GM18517 (cell line): ENCODE results near the gene MAN2B1.
A peak's percentile ranks its signal among the peaks of the same experiment; 100 is the strongest.
"Not testable (repeated sequence)": the region's sequence is repeated elsewhere in the genome, so short reads cannot be mapped to it uniquely, and the experiment has no call there.

Experiments used
- ATAC-seq: cut with Tn5 transposase; IDR thresholded peaks from one replicate; pipeline ENCODE4 v1.9.1; 2021; ENCODE audit warnings: mild to moderate bottlenecking, moderate library complexity; ENCODE audit not compliant: unreplicated experiment

MAN2B1 gene

DNA sequence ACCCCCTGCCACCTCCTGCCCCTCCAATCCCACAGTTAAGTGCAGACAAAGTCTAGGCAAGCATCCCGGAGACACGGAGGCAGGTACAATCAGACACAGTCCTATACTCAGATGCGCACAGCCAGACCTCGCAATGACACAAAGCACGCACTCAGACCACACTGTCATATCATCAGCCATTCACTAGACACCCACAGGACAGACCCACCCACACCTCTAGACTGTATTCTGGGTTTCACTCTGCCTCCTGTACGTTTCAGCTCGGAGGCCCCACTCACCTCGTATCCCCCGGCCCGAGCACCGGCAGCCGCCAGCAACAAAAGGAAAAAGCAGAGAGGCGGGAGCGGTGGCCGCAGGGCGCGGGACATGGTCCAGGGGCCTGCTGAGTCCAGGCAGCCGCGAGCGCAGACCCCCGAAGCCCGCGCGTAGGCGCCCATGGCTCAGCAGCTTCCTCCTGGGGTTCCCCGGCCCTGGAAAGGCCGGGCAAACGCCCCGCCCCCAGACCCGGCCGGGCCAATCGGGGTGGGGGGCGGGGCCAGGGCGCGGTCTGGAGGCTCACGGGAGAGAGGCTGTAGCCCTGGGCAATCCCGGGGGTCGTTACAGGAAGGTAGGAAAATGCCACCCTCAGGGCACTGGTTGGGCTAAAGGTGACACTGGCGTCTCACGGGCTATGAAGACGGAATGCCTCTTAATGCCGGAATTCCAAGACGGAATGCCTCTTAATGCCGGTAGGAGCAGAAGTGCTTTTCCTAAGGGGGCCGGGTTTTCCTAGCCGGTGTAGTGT lies at the start of gene MAN2B1, which contains the start of gene WDR83:
TSS of gene MAN2B1 (minus strand) at position 478 of the 784 bp plus-strand sequence. CDS start at position 437, 41 bp downstream.
TSS of gene WDR83 (plus strand) at position 543 of the 784 bp plus-strand sequence. CDS start 2,984 bp downstream, outside the sequence.
- no peak for ATAC-seq

DNA sequence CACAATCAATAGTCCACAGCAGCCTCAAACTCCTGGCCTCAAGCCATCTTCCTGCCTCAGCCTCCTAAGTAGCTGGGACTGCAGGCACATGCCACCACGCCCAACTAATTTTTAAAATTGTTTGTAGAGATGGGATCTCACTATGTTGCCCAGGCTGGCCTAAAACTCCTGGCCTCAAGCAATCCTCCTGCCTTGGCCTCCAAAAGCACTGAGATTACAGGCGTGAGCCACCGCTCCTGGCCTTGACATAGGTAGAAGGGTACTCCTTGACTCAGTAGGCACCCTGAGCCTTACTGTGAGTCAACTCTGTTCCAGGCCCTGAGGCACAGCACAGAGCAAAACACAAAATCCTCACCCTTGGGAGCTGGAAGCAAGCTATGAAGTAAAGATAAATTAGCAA lies 49.4 kb upstream of the MAN2B1 start:
- no peak for ATAC-seq

DNA sequence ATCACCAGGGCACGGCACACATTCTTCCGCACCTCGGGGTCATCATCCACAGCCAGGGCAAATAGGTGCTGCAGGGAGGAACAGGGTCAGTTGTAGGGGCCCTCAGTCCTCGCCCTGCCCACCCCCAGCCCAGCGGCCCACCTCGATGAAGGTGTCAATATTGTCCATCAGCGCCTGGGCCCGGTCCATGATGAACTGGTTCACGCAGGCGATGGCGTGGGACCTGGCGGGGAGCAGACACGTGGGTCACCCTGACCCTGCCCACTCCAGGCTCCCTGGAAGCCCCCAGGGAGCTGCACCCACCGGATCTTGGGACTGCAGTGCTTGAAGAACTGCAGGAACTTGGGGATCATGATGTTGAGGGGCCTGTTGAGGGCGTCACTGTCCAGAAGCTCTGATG lies 48.6 kb upstream of the MAN2B1 start:
- ATAC-seq, result no peak

DNA sequence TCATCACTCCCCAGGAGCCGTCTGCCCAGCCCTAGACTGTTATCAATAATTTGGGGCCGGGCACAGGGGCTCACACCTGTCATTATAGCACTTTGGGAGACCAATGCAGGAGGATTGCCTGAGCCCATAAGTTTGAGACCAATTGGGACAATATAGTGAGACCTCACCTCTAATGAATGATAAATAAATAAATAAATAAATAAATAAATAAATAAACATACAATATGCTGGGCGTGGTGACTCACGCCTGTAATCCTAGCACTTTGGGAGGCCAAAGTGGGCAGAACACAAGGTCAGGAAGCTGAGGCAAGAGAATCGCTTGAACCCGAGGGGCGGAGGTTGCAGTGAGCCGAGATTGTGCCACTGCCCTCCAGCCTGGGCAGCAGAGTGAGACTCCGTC lies 46.8 kb upstream of the MAN2B1 start:
- ATAC-seq, result not testable (repeated sequence)

DNA sequence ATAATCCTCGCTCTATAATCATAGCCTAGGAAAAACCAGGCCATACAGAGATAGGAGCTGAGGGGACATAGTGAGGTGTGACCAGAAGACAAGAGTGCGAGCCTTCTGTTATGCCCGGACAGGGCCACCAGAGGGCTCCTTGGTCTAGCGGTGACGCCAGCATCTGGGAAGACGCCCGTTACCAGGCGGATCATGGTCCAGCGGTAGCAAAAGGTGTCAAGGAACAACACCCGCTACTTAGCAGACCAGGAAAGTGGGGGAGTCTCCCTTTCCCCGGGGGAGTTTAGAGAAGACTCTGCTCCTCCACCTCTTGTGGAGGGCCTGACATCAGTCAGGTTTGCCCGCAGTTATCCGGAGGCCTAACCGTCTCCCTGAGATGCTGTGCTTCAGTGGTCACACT lies 45.5 kb upstream of the MAN2B1 start:
- not testable (repeated sequence) for ATAC-seq

DNA sequence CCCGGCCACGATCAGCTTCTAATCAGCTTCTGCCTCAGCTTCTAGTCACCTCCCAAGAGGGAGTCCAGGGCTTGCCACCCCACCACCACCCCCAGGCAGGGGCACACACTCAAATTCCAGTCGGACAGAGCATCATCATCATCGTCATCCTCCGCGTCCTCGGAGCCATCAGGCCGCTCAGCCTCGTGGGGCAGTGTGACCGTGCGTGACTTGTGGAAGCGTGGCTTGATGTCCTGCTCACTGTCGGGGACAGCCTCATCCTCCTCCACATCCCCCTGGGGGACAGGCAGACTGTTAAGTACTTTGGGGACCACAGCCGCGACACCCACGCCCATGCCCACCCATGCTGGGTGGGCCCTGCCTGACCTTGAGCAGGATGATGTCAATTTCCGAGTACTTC lies 44.6 kb upstream of the MAN2B1 start:
- no peak for ATAC-seq

DNA sequence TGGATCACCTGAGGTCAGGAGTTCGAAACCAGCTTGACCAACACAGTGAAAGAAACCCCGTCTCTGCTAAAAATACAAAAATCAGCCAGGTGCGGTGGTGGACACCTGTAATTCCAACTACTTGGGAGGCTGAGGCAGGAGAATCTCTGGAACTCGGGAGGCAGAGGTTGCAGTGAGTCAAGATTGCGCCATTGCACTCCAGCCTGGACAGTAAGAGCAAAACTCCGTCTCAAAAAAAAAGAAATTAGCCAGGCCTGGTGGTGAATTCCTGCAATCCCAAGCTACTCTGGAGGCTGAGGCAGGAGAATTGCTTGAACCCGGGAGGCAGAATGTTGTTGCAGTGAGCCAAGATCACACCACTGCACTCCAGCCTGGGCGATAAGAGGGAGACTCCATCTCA lies 42.1 kb upstream of the MAN2B1 start:
- no peak for ATAC-seq

DNA sequence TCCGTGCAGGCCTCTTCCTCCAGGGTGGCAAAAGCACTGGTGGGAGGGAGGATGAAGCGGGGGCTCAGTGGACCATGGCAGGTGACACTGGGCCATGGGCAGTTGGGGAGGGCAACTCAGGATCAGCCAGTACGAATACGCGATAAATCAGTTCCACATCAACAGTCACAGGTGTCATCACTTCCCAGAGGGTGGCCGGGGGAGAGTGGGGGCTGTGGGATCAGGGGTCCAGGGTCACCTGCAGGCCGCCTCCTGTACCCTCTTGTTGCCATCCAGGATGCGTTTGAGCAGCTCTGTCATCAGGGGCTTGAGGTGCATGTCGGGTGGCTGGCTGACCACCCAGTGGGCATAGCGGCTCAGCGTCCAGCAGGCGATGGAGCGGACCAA lies 39.8 kb upstream of the MAN2B1 start:
- no peak for ATAC-seq

DNA sequence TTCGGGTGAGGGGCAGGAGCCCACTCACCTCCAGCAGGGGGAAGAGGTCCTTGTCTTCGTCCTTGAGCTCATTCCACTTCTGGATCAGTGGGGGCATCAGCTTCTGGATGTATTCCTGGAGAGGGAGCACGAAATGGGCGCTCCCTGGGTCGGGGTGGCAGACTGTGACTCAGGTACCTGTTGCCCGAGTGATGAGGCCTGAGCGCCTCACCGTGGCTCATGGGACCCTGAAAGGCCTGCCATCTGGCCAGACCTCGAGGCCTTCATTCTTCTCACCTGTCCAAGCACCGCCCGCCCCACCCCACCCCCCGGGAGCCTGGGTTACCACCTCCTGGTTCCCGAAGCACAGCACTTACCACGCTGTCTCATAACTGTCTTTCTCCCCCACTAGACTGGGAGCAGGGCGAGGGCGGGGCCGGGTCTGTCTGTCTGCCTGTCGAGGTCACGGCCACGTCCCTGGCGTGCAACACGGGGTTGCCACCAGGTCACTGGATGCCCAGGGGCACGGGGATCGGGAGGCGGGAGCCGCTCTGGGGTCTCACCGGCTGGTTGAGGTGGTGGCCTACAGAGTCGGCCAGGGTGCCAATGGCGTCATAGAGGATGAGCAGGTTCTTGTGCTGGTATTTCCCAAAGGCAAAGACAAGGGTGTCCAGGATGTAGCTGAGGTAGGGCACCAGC lies 39.3 kb upstream of the MAN2B1 start:
- no peak for ATAC-seq

DNA sequence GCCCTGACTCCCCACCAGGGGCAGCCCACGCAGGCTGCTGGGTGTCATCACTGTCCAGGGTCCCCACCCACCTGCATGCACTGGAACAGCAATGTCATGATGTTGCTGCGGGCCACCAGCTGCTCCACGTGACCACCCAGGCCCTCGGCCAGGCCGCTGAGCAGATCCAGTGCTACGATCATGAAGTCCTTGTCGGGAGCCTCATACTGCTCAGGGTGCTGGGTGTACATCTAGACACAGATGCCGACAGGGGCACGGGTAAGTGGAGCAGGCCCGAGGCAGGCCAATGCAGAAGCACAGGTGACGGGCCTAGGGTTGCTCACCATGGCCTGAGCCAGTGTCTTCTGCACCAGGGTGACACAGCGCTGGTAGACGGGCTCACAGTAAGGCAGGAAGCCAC lies 38.6 kb upstream of the MAN2B1 start:
- no peak for ATAC-seq

DNA sequence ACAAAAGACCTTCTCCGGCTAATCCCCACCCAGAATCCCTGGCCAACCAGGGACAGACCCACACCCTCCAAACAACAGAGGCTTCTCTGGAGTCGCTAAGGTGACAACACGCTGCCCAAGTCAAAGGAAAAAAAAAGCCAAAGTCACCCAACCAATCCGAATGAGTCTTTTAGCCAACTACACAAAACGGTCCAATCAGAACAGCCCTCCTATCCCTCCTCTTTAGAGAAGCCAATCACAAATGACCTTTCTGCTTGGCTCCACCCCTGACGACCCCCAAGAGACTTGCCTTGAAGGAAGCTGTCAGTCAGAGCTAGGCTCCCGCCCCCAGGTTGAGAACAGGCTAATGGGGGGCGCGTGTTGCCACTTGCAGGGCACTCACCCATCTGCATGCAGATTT lies 36.5 kb upstream of the MAN2B1 start:
- ATAC-seq, result no peak

DNA sequence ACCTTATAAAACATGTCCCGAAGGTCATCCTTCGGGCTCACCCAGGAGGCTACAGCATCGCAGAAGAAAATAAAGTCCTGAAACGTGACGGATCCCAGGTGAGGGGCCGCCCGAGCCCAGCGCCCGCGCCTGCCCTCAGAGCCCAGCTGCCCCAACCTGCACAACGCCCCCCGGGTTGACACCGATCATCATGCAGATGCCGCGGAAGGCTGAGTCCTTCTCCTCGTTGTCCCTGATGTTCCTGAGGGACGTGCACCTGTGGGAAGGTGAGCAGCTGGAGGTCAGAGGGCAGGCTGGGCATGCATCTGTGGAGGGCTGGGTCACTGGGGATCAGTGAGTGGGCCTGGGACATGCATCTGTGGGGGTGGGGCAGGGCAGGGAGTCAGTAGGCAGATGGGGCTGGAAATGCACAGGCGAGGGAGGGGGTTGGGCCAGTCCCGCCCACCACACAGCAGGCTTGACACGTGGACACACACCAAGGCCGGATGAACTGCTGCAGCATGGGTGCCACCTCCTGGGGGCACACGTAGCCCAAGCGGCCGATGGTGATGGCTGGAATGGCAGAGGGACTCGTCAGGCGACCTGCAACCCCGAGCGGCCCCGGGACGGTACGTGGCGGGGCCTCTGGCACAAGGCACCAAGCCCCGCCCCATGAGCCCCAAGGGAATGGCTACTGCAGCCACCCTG lies 35.2 kb upstream of the MAN2B1 start:
- ATAC-seq, result no peak

DNA sequence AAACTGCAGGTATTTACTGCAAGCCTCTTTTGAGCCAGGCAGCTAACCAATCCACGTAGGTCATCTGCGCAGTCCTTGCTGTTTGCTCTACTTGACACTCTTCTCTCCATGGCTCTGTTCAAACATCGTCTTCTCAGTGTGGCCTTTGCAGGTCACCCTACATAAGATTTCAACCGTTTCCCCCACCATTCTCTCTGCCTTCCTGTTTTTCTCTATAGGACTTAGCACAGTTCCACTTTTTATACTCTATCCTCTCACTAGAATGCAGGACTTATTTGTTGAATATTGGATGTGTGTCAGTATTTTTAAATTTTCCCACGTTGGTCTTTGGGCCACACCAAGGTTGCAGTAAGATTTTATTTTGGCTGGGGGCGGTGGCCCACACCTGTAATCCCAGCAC lies 31.6 kb upstream of the MAN2B1 start:
- no peak for ATAC-seq

DNA sequence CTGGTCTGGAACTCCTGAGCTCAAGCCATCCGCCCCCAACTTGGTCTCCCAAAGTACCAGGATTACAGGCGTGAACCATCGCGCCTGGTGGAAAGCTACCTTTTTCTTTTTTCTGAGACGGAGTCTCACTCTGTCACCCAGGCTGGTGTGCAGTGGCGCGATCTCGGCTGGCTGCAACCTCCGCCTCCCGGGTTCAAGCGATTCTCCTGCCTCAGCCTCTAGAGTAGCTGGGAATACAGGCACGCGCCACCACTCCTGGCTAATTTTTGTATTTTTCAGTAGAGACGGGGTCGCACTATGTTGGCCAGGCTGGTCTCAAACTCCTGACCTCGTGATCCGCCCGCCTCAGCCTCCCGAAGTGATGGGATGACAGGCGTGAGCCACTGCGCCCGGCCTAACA lies 30.9 kb upstream of the MAN2B1 start:
- ATAC-seq, result not testable (repeated sequence)

DNA sequence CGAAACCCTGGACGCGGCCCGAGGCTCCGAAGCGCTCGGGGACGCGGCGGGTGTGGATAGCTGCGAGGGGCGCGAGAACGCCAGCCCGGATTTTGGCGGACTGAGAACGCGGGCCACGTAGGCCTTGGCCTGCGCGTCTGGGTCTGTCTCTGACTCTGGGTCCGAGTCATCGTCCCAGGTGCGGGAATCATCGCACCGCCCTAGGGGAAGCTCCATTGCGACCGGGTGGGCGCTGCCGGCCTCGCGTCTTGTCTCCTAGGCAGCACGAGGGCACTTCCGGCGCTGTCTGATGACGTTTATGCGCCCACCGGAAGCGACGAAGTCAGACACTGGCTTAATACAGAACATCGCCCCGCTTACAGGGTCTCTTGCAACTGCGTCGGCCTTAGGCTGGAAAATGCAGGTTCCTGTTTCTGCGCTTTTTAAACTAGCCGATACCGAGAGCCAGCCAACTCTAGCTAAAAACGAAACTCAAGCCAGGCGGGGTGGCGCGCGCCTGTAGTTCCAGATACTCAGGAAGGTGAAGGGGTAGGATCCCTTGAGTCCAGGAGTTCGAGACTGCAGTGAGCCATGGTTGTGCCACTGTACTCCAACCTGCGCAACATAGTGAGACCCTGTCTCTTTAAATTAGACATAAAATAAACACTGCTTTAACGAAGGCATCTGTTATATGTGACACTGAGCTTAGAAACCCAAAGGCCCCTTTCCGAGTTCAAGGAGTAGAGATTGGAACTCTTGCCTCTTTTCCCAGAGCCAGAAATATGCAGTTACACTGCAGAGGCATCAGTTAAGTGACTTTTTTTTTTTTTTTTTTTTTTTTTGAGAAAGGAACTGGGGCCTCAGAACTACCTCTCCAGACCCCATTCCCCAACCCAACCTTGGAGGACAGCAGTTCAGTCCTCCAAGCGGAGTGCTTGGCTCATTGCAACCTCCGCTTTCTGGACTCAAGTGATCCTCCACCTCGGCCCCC lies 30.1 kb upstream of the MAN2B1 start, which contains the start of gene FBXW9:
TSS of gene FBXW9 (minus strand) at position 266 of the 970 bp plus-strand sequence. CDS start at position 216, 50 bp downstream.
- ATAC-seq, result peak; percentile 70

DNA sequence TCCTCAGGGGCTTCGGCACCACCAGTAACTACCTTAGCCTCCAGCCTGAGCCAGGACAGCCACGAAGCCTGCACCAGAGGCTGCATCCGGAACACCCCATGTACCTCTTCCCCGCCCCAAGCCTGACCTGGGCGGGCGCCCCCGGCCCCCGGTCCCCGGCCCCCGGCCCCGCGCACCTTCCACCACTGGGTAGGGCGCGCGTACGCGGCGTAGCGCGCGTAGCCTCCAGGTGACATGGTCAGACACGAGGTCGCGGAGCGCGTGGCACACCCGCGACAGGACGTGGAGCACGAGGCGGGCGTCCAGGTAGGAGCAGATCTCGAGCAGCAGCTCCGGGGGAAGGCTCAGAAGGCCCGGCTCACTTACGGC lies 29.4 kb upstream of the MAN2B1 start:
- ATAC-seq, result no peak

DNA sequence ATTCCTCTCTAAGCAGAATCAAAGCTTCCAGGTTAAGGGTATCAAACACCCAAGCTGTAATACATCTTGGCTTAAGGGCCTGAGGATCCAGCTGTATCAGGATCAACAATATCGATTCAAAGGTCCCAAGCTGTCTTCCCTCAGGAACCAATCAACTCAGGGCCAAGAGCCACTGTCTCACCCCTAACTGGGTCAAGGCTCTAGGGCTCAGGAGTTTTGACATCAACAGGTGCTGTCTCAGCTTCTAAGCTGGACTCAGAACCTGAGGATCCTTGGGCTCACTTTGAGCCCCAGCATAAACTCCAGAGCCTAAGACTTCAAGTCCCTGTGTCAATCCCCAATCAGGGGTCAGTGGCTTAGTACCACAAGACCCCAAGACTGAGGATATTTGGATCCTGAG lies 29.0 kb upstream of the MAN2B1 start:
- no peak for ATAC-seq

DNA sequence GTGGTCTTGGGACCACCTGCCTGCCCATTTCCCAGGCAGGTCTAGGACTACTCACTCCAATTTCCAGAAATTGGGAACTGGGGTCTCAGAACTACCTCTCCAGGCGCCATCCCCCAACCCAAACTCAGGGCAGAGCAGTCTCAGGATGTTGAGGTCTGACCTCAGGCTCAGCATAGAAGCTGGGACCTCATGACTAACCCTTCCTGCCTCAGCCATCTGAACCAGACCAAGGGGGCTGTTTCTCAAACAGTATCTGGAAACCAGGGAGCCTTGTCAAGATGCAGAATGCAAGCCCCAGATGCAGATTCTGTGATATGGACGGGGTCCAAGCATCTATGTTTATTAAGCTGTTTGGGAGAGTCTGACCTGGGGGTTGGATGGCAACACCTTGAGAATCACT lies 28.6 kb upstream of the MAN2B1 start:
- ATAC-seq, result no peak

DNA sequence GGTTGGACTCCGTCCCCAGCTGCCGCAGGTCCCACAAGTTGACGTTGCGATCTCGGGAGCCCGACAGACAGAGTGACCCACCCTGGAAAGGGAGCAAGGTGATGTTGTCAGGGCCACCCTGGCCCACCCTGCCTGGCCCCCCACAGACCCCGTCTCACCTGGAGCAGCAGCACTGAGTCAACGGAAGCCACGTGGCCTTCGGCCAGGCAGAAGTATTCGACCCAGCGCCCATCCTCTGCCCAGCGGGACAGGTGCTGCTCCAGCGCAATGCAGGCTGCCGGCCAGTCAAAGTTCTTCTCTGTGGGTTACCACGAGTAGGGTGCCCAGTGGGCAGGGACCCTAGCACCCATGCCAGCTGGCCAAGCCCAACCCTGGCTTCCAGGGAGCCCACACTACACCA lies 28.1 kb upstream of the MAN2B1 start:
- ATAC-seq, result no peak

DNA sequence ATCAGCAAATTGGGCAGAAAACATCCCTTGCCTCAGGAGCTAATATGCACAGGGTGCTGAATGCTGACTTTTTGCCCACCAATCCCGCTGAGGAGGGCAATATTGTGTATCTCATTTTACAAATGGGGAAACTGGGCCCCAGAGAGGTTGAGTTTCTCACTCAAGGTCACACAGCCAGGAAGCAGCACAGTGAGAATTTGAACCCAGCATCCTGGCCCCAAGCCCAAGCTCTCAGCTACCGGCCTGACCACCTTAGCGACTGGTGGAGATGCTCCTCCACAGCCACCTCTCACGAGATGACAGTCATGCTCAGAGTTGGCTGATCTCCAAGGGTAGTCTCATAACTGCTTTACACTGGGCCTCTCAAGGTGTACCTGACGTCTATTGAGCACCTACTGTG lies 26.4 kb upstream of the MAN2B1 start:
- ATAC-seq, result no peak
